Endothelial cell (in vitro differentiated cells): ENCODE data around the gene MTCL1. TPM values are rescaled to one million over a fixed set of nuclear protein-coding genes. Genes with fewer than 3 reads are reported as not detected.

ENCODE experiments used
- DNase-seq: peaks from one replicate; pipeline ENCODE4 v3.0.0; 2021; ENCODE audit warnings: low spot score
- H3K27ac Mint-ChIP-seq: one replicate; pipeline ENCODE4 v1.8.0; 2021; ENCODE audit warnings: mixed read lengths, inconsistent platforms; ENCODE audit not compliant: unreplicated experiment
- H3K27me3 Mint-ChIP-seq: one replicate; pipeline ENCODE4 v1.8.0; 2021; ENCODE audit warnings: mild to moderate bottlenecking, moderate library complexity, mixed read lengths, inconsistent platforms; ENCODE audit not compliant: unreplicated experiment
- H3K36me3 Mint-ChIP-seq: one replicate; pipeline ENCODE4 v1.8.0; 2021; ENCODE audit warnings: mild to moderate bottlenecking, low read depth, mixed read lengths, inconsistent platforms; ENCODE audit not compliant: unreplicated experiment
- H3K4me1 Mint-ChIP-seq: one replicate; pipeline ENCODE4 v1.8.0; 2021; ENCODE audit warnings: mild to moderate bottlenecking, mixed read lengths, inconsistent platforms; ENCODE audit not compliant: unreplicated experiment
- H3K4me3 Mint-ChIP-seq: one replicate; pipeline ENCODE4 v1.8.0; 2021; ENCODE audit warnings: mild to moderate bottlenecking, mixed read lengths, inconsistent platforms; ENCODE audit not compliant: unreplicated experiment
- H3K9me3 Mint-ChIP-seq: one replicate; pipeline ENCODE4 v1.8.0; 2021; ENCODE audit warnings: mixed read lengths, inconsistent platforms; ENCODE audit not compliant: unreplicated experiment
- total RNA-seq: library from RNA; stranded (reverse); fragmentation: NEBNext Ultra II Directional; extraction: Animal tissue kit (Norgen Biotek cat#: 25700); gene quantifications from one replicate; pipeline ENCODE4 v1.2.1, GENCODE V29; 2021; ENCODE audit not compliant: unreplicated experiment
- TF ChIP-seq, protein P1 (sequence below): fragments of 200-600 bp; sonication (generic); IDR thresholded peaks from one replicate; pipeline ENCODE4 v1.5.0; 2021; ENCODE audit warnings: antibody characterized with exemption; ENCODE audit not compliant: unreplicated experiment

MTCL1 gene
- total RNA-seq, 1 donor from 2014 or later, result 3.8 TPM

DNA sequence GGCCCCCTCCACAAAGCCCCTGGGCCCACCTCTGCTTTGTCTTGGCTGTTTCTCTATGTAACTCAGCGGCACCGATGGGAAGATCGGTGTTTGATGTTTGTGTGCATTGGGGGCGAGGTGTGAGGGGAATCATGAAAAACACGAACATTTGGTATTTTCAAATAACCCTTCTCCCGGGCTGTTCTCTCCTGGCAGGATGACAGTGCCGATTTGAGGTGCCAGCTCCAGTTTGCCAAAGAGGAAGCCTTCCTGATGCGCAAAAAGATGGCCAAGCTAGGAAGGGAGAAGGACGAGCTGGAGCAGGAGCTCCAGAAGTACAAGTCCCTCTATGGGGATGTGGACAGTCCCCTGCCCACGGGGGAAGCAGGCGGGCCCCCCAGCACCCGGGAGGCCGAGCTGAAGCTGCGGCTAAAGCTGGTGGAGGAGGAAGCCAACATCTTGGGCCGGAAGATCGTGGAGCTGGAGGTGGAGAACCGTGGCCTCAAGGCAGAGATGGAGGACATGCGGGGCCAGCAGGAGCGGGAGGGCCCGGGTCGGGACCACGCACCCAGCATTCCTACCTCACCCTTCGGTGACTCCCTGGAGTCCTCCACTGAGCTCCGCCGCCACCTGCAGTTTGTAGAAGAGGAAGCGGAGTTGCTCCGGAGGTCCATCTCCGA, 78.1 kb downstream of the MTCL1 start:
- Mint-ChIP-seq H3K9me3 (no peaks in the 10 kb centered on the region), H3K4me1 (peaks cover 5% of the 10 kb centered on the region), H3K27me3 (peaks cover 4% of the 10 kb centered on the region), H3K4me3 (no peak overlapping the region), H3K36me3 (no peaks in the 10 kb centered on the region), H3K27ac (no peak overlapping the region)
- DNase-seq, result no peak
- TF ChIP-seq, protein P1, sequence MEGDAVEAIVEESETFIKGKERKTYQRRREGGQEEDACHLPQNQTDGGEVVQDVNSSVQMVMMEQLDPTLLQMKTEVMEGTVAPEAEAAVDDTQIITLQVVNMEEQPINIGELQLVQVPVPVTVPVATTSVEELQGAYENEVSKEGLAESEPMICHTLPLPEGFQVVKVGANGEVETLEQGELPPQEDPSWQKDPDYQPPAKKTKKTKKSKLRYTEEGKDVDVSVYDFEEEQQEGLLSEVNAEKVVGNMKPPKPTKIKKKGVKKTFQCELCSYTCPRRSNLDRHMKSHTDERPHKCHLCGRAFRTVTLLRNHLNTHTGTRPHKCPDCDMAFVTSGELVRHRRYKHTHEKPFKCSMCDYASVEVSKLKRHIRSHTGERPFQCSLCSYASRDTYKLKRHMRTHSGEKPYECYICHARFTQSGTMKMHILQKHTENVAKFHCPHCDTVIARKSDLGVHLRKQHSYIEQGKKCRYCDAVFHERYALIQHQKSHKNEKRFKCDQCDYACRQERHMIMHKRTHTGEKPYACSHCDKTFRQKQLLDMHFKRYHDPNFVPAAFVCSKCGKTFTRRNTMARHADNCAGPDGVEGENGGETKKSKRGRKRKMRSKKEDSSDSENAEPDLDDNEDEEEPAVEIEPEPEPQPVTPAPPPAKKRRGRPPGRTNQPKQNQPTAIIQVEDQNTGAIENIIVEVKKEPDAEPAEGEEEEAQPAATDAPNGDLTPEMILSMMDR, result no peak

DNA sequence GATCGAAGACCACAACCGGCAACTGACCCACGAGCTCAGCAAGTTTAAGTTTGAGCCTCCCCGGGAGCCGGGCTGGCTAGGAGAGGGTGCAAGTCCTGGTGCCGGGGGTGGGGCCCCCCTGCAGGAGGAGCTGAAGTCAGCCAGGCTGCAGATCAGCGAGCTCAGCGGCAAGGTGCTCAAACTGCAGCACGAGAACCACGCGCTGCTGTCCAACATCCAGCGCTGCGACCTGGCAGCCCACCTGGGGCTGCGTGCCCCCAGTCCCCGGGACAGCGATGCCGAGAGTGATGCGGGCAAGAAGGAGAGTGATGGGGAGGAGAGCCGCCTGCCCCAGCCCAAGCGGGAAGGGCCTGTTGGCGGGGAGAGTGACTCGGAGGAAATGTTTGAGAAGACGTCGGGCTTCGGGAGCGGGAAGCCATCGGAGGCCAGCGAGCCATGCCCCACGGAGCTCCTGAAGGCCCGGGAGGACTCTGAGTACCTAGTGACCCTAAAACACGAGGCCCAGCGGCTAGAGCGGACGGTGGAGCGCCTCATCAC, 78.7 kb downstream of the MTCL1 start:
- DNase-seq, result no peak
- Mint-ChIP-seq H3K27ac (no peak overlapping the region), H3K4me3 (no peak overlapping the region), H3K36me3 (no peaks in the 10 kb centered on the region), H3K9me3 (no peaks in the 10 kb centered on the region), H3K27me3 (peaks cover 4% of the 10 kb centered on the region), H3K4me1 (peaks cover 5% of the 10 kb centered on the region)
- TF ChIP-seq, protein P1, result no peak

DNA sequence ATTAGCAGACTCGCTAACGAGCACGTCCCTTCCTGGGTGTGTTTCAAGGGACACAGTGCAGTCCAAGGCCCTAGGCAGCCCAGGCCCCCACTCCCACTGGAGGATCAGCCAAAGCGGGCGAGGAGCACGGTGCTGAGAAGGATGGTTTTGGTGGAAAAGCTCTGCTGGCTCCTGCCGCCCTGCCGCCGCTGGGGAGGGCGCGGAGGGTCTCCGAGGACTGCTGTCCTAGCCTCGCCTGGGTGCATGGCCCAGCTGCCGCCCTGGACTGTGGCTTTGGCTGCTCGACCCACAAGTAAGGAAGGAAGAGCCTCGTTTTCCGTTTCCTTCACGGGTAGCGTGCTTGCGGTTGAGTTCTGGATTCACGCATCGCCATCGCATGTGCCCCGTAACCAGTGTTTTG, 79.9 kb downstream of the MTCL1 start:
- Mint-ChIP-seq H3K9me3 (no peaks in the 10 kb centered on the region), H3K27me3 (peaks cover 4% of the 10 kb centered on the region), H3K36me3 (no peaks in the 10 kb centered on the region), H3K27ac (peak overlapping the region; percentile 58), H3K4me3 (no peak overlapping the region), H3K4me1 (peaks cover 5% of the 10 kb centered on the region)
- DNase-seq, result no peak
- TF ChIP-seq, protein P1, result no peak

DNA sequence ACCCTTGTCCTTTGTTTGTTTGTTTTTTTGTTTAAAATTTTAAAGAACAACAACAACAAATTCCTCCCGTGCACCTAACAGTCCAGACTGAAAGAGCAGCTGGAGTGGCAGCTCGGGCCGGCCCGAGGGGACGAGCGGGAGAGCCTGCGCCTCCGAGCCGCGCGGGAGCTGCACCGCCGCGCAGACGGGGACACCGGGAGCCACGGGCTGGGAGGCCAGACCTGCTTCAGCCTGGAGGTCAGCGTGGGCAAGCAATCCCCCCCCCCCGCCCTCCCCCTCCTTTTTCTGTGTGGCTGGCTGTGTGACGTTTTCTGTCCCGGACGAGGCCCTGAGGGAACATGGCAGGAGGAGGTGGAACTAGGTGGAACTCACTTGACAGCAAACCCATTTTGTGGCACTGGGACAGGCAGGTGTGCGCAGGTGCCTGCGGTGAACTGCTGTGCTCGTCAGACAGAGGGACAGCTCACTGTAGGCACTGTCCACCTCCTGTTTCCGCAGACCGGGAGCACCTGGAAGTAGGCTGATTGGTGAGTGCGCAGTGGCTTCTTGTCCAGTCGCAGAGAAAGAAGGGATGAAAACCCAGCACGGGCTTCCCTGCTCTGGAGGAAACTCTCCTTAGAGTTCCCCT, 80.6 kb downstream of the MTCL1 start:
- H3K4me1 Mint-ChIP-seq, result peaks cover 7% of the 10 kb centered on the region
- no peaks in the 10 kb centered on the region for H3K9me3 Mint-ChIP-seq
- DNase-seq, result no peak
- TF ChIP-seq, protein P1, result no peak
- peak overlapping the region; percentile 58 for H3K27ac Mint-ChIP-seq
- peaks cover 4% of the 10 kb centered on the region for H3K27me3 Mint-ChIP-seq
- no peaks in the 10 kb centered on the region for H3K36me3 Mint-ChIP-seq
- no peak overlapping the region for H3K4me3 Mint-ChIP-seq
